NOMO-1 (cell line): ENCODE measurements around the gene PPP1R36.
A peak's percentile ranks its signal among the peaks of the same experiment; 100 is the strongest.
"Not testable (repeated sequence)": the region's sequence is repeated elsewhere in the genome, so short reads cannot be mapped to it uniquely, and the experiment has no call there.

Experiments
- DNase-seq, 2 experiments: peaks; one replicate each; lab custom pipeline; 2025; ENCODE audit not compliant: unreplicated experiment in 2 of 2; lab: John Stamatoyannopoulos, UW

PPP1R36 gene

DNA sequence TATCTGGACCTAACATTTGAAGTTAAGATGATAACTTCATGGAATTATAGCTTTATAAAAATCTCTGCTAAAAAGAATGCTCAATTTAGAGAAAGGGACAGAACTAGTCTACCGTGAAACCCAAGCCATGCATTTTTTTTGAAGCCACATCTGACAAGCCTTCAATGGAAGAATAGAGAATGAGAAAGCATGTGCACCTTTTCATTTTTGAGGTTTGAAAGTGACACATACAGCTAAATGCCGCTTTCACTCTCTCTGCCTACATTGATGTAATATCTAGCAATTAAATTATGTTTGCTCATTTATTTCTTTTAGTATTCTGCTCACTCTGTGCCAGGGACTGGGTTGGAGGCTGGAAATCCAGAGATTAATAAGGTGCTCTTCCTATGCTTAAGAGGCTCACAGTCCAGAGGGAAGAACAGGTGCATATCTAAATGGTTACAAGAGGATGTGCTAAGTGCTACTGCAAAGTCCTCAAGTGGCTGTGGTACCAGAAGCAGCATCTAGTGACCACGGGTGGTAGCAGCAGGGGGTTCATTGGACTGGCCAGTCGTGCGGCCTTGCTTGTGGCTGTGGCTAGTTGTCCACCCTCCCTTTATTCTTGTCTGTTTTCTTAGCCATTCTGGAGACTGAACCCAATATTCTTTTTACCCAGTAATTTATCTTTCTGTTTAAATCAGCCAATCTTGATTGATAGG, 60.4 kb downstream of the PPP1R36 start:
- DNase-seq, result no peak

DNA sequence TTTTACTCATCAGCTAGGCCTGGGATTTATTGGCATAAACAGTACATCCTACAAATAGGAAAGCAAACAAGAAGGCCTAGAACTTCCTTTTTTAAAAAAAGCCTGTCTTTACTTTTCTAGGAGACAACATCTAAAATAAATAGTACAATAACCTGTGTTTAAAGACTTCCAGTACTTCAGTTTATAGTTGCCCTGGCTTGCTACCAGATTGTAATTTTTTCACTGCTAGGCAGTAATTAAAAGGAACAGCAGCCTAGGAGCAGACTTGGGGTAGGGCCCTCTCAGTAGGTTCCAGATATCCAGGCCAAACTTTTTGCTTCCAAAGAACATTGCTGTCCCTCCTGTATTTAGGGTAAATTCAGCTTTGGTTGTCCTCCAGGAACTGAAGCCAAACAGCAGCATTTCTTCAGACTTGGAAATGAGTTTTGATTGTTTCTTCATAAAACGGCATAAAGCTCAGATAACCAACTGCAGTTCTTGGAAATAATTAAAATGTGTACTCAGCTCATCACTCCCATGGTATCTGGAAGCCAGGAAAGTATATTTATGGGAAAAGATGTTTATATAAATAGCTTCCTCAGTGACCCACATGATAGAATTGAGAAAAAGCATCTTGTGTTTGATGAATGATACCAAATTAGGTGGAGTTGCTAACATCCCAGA, 61.7 kb downstream of the PPP1R36 start:
- no peak for DNase-seq

DNA sequence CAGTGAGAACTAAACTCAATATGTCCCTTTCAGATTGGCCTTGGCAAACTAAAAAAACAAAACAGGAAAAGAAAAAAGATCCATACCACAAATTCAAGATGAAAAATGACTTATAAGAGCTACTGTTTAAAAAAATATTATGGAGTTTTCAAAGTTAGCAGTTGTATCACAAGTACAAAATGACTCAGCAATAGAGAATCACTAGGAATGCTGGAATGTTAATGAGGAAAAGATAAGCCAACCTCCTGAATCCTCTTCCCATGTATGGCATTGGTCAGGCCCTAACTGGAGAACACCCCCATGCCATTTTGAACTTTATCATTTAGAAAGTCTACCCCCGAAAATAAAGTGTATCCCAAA, 62.2 kb downstream of the PPP1R36 start:
- no peak for DNase-seq

DNA sequence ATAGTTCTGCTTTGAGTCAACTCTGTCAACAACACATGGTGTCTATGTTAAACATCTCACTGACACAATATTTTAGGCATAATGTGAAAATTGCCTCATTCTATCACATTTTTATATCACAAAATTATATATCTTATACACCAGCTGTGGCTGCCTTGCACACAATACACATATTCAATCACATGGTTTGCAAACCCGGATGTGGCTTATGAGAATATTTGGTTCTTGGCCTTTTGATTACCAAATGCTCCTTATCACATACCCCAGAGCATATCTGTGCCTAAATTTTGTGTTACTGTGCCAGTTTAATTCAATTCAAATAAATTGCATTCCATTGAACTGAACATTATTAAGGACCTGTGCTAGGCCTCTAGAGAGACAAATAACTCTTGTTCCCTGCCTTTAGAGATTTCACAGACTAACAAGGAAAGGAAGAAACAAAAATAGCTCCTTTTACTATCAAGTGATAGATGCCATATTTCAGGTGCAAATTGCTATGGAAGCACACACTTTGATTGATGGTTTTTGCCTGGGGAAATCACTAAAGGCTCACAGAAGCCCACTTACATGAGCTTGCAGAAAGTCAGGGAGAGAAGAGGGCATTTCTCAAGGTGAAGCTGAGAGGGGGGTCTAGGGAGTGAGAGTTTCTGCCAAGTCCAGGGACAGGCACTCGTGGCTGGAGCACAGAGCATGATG, 63.4 kb downstream of the PPP1R36 start:
- no peak for DNase-seq

DNA sequence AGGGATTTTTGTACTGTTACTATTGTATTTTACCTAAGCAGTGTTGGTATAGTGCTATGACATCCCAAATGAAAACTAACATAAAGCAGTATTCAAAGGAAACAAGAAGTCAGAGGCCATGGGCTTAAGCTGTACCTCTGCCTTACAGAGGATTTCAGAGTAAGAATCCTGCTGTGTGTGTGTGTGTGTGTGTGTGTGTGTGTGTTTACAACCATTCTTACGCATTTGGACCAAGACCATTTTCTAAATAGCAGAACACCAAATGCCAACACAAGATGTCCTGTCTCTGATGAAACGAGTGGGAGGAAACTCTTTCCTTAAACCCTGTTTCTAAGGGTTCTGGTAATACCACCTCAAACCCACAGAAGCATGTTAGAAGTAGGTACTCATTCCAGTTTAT, 64.4 kb downstream of the PPP1R36 start:
- DNase-seq, result no peak

DNA sequence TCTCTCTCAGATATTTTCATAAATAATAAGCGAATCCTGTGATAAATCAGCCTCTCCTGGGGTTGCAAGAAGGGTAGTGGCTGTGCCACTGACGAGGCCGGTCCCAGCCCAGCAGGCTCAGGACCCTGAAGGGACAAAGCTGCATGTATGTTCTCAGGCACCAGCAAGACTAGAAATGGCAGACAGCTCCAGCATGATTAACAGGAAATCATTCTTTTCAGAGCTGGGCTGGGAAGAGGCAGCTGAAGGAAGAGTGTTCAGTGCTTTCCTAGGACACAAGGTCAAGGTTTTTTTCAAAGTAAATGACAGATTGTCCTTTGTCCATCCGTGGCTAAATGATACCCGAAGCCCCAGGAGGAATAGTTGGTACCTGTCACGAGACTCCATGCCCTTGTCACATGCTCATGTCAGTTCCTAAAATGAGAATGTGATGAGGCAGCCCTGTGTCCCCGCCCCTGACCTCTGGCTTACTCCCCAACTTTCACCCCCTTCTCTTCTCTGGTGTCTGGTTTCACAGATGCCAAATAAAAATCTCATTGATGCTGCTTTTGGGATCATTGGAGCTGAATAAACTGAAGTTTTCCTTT, 65.1 kb downstream of the PPP1R36 start:
- DNase-seq, result no peak

DNA sequence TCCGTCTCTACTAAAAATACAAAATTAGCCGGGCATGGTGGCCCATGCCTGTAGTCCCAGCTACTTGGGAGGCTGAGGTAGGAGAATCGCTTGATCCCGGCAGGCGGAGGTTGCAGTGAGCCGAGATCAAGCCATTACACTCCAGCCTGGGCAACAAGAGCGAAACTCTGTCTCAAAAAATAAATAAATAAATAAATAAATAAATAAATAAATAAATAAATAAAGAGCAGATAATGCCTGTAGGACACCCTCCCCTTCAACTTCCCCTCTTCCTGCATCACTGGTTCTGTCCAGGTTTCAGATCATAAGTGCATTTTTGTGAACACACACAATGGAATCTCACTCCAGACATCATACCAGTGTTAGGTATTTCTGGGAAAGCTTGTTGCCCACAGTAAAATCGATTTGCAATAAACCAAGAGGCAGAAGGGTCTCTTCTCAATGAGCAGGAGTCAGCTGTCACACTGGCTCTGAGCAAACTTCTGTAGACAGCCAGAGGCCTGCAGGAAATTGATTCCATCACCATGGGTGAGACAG, 68.2 kb downstream of the PPP1R36 start:
- not testable (repeated sequence) for DNase-seq

DNA sequence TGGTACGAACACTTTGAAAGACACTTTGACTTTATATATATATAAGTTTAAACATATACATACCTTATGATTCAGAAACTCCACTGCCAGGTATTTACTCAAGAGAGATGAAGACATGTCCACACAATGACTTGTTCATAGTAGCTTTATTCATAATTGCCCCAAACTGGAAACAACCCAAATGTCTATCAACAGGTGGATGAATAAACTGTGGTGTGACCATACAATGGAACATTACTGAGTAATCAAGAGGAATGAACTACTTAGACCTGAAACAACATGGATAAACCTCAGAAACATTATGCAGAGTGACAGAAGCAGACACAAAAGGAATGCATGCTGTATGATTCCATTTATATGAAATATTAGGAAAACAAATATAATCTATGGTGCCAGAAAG, 71.1 kb downstream of the PPP1R36 start:
- DNase-seq, result no peak

DNA sequence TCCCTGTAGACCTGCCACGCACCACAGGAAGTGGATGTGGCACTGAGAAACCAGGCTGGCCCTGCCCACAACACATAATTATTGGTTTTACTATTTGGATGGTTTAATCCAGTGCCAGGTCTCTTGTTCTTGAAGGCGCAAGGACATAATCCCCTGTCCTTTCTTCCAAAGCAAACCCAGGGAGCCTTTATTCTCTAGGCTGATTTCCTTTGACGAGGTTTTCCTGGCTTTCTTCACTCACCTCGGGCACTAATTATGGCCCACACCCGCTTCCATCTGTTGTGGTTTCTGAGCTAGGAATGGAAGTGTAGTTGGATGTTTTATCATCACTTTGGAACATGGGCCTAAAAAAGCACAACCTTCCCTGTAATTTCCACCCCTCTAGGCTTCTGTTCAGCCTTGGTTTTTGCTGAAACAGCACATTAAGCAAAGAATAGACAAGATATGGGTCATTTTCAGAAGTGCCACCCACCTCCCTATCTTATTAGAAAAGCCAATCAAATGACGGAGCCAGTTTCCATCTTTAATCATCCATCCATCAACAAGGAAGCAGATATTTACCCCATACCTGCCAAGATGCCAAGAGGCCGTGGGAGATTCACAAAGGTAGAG, 73.9 kb downstream of the PPP1R36 start:
- DNase-seq, result no peak

DNA sequence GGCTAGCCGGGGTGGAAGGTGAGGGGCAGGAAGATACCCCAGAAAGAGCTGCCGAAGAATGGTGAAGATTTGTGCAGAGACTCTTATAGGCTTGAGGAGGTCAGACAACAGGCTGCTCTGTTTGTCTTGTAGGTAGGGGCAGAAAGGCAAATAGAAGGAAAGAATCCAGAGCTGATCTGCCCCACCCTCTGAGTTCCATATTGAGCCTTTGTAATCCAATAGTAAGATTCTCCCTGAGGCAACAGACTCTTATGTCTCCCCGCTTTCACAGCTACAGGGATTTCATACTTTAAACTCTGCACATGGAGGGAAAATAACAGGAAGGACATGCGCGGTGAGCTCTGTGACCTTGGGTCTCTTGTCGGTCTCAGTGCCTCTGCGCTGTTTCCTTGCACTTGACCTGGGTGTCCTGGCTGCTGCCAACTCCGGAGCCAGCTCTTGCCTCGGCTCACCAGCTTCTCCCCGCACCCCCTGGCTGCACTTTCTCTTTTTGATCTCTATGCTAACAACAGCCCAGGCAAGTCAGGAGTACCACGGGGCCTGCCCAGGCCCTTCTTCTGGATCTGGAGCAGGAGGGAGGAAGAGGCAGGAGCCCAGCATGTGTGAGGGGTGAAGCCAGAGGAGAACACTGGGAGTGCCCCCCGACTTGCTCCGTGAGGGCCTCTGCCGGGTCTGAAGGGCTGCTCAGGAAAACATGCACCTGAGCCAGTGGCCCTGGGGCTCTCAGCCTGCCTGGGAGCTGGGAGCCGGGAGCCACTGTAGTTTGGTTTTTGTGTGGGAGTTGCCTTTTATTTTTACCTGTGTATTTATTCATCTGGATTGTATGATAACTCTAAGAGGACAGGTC, 75.8 kb downstream of the PPP1R36 start:
- DNase-seq, result no peak

DNA sequence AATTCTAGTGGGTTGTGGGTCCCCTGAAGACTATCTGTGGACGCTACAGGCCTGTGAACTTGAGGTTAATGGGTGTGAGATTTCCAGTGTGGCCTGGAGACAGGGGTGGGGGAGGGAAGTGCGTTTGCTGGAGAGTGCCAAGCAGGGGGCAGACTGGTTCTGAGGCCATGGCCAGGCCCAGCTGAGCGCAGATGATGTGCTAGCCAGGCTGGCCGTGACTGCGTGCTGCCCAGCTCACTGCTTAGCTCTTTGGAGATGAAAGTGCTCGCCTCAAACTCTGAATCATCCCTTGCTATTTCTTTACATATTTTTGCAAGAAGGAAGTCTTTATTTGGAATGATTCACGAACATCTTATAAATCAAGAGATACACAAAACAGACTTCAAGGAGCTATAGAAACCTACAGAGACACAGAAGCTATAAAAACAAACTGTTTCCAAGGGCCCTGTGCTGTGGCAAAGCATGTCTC, 79.2 kb downstream of the PPP1R36 start:
- peak; percentile 13 to 40 for DNase-seq

DNA sequence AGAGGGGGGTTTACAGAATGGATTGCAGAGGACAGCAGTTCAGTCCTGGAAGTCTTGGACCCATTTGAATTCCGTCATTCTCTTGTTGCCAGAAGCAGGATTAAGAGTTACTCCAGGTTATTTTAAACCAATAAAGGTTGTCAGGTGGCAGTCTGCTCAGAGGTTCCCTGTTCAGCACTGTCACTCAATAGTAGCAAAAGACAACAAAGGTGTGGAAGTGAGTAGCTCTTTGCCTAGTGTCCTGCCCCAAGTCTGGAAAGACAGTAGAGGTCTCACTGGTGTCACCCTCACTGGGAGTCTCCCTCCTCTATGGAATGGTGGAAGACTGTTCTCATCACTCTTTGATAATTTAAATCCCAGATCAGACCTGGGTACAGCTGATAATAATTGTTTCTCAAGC, 81.0 kb downstream of the PPP1R36 start:
- no peak for DNase-seq

DNA sequence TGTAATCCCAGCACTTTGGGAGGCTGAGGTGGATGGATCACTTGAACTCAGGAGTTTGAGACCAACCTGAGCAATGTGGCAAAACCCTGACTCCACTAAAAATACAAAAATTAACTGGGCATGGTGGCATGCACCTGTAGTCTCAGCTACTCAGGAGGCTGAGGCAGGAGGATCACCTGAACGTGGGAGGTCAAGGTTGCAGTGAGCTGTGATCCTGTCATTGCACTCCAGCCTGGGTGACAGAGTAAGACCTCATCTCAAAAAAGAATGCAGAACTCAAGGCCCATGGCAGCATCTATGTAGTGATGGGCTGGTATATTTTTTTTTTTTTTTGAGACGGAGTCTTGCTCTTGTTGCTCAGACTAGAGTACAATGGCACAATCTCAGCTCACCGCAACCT, 81.5 kb downstream of the PPP1R36 start:
- DNase-seq, result not testable (repeated sequence)

DNA sequence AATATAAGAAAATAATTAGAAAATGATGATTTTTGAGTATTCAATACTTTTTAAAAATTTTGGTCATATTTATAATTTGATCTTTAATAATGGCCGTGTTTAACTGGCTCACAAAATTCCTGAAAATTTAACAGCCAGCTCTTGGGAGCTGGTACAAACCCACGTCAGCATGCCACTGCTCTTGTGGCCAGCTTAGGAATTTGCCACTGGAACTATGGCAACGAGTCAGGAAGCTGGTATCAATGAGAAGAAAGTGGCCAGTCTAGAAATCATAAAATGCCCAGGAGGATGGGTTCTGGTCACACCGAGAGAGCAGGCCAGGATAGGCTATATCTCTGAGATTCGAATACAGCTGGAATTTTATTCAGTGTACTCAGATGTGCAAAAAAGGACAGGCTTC, 82.3 kb downstream of the PPP1R36 start:
- DNase-seq, result no peak

DNA sequence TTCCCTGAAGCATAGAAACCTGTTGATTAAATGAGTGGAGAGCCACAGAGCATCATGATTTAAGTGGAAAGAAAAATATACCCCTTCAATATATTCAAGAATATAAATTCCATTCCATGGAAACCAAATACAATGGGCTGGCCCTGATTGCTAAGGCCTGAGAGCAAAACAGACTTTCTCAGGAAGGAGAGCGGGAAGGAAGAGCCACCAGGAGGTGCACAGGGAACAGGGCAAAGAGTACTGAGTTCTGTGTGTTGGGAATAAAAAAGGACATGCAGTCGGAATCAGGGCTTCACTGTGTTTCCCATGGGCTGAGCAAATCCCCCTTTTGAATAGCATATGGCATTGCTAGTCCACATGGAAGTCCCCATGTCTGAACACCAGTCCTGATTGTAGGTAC, 84.8 kb downstream of the PPP1R36 start:
- DNase-seq, result no peak

DNA sequence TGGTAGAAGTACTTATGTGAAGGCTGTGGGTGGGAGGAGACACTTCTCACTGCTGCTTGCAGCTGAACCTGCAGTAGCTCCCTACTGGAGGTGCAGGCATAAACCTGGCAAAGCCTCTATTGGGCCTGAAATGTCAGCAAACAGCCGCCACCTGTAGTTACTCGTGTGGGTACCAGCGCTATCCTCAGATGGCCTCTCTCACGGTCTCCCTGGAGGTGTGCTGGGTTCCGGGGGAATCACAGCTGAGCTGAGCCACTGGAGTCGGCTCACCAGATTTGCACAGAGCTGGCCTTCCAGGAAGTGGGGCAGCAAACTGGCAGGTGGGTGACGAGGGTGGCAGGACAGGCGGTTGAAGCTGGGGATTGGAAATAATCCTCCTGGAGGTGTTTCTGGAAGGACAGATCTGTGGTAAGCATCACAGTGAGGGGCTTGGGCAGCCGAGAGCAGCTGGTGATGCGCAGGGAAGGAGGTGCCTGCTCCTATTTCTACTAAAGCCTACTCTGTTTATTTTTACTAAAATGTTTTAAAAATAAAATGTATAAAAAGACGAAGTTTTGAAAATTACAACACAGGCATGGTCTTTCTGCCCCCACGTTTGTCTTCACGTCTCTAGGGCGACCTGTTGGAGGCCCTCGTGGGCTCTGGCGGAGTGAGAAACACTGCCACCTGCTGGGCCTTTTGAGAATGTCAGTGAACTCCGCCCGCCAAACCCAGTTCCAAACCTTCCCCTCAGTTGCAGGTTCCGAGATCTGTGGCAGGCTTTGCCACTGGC, 86.6 kb downstream of the PPP1R36 start:
- DNase-seq, result peak; percentile 56 to 74

DNA sequence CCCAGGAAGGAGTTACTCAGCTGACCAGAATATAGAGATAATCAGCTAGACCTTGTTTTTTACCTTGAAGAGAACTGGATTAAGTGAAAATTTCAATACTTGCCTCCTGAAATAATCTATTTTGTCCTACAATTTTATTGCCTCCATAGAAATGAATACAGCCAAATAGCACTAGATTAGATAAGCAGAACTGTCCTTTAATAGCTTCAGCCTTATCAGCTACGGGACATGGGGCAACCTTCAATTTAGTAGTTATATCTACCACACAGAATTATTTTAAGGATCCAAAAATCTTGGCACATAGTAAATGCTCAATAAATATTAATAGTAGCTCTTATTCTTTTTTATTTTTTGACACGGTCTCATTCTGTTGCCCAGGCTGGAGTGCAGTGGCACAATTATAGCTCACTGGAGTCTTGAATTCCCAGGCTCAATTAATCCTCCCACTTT, 87.2 kb downstream of the PPP1R36 start:
- no peak for DNase-seq

DNA sequence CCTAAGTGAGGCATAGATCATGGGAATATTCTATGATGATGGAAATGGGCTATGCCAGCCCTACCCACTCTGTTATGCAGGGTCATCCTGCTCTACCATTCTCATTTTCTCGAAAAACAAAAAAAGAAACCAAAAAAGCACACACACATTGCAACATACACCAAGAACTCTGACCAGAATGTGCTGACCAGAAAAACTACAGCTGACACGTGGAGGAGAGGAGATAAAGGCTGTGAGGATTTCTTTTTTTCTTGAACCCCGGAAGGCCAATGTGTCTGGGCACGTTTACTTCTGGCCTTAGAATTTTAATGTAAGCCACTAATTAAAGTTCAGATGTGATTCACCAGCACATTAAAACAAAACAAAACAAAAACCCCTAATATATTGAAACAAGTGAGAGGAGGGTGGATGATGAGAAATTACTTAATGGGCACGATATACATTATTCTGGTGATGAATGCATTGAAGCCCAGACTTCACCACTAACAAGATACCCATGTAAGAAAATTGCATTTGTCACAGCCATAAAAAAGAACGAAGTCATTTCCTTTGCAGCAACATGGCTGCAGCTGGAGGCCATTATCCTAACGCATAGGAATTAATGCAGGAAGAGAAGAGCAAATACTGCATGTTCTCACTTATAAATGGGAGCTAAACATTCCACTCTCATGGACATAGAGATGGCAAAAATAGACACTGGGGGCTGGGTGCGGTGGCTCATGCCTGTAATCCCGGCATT, 88.1 kb downstream of the PPP1R36 start:
- peak in 1 of 2 experiments; percentile 6 for DNase-seq
